Measurements from ENCODE around the gene PDE4D.

DNA sequence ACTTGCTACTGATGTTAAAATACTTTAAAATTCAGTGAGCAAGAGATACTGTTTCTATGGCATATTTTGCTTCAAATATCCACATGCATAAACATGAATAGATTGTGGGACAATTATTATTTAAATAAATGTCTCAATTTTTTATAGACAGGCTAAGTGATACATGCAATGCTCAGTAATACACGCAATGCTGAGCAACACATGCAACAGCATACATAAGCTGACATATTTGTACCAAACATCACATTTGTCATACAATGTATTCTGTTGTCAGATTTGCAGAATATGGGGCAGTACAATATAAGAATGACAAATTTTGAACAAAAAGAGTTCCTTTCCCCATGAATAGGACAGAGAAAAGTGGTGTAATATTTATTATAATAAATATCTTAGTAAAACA, 155.5 kb downstream of the PDE4D start:
- TF ChIP-seq, protein P1, sequence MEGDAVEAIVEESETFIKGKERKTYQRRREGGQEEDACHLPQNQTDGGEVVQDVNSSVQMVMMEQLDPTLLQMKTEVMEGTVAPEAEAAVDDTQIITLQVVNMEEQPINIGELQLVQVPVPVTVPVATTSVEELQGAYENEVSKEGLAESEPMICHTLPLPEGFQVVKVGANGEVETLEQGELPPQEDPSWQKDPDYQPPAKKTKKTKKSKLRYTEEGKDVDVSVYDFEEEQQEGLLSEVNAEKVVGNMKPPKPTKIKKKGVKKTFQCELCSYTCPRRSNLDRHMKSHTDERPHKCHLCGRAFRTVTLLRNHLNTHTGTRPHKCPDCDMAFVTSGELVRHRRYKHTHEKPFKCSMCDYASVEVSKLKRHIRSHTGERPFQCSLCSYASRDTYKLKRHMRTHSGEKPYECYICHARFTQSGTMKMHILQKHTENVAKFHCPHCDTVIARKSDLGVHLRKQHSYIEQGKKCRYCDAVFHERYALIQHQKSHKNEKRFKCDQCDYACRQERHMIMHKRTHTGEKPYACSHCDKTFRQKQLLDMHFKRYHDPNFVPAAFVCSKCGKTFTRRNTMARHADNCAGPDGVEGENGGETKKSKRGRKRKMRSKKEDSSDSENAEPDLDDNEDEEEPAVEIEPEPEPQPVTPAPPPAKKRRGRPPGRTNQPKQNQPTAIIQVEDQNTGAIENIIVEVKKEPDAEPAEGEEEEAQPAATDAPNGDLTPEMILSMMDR (IDR thresholded peaks at IDR 0.05) = no peak
- TF ChIP-seq POLR2A (IDR thresholded peaks at IDR 0.05) = no peak
